Nephron progenitor cell (in vitro differentiated cells): ENCODE results near the gene GP2.

Experiments
- DNase-seq: peaks from one replicate; pipeline ENCODE4 v3.0.0; 2021
- H3K27ac Mint-ChIP-seq: 2 replicates; pipeline ENCODE4 v1.8.0; 2021; ENCODE audit warnings: mild to moderate bottlenecking, moderate library complexity, mixed read lengths
- H3K27me3 Mint-ChIP-seq: 2 replicates; pipeline ENCODE4 v1.8.0; 2021; ENCODE audit warnings: mild to moderate bottlenecking, low read depth, mixed read lengths; ENCODE audit not compliant: poor library complexity
- H3K36me3 Mint-ChIP-seq: 2 replicates; pipeline ENCODE4 v1.8.0; 2021; ENCODE audit warnings: low read depth, mixed read lengths
- H3K4me1 Mint-ChIP-seq: 2 replicates; pipeline ENCODE4 v1.8.0; 2021; ENCODE audit warnings: mixed read lengths
- H3K4me3 Mint-ChIP-seq: 2 replicates; pipeline ENCODE4 v1.8.0; 2021; ENCODE audit warnings: mild to moderate bottlenecking, moderate library complexity, mixed read lengths
- H3K9me3 Mint-ChIP-seq: 2 replicates; pipeline ENCODE4 v1.8.0; 2021; ENCODE audit warnings: mild to moderate bottlenecking, moderate library complexity, mixed read lengths
- TF ChIP-seq, protein P1 (sequence below): fragments of 200-600 bp; sonication (generic); IDR thresholded peaks from 2 replicates; pipeline ENCODE4 v1.5.0; 2021; ENCODE audit warnings: antibody characterized with exemption

Gene GP2

DNA sequence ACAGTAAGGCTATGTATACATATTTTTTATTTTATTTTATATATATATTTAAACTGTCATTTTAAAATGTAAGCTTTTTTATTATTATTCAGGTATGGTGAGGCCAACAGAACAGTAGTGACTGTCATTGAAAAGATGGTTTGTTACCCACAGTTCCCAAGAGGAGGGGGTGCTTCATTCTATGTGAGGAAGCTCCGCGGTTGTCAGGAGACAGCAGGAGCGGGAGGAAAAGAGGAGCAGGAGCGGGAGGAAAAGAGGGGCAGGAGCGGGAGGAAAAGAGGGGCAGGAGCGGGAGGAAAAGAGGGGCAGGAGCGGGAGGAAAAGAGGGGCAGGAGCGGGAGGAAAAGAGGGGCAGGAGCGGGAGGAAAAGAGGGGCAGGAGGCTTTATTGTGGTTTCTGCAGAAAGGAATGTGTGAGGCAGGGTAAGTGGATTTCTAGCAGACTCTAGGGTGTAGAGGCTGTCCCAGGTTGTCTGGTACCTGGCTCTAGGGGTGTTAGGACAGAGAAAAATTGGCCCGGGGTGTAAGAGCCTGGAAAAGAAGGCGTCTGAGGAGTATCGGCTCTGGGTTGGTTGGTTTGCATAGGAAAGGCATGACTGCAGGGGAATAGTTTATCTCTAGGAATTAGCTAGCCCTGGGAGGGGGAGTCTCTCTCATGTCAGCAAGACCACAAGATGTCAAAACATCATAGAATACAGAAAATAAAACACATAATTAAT, 64.0 kb downstream of the GP2 start:
- peaks cover 6% of the 10 kb centered on the region for H3K9me3 Mint-ChIP-seq
- TF ChIP-seq, protein P1, sequence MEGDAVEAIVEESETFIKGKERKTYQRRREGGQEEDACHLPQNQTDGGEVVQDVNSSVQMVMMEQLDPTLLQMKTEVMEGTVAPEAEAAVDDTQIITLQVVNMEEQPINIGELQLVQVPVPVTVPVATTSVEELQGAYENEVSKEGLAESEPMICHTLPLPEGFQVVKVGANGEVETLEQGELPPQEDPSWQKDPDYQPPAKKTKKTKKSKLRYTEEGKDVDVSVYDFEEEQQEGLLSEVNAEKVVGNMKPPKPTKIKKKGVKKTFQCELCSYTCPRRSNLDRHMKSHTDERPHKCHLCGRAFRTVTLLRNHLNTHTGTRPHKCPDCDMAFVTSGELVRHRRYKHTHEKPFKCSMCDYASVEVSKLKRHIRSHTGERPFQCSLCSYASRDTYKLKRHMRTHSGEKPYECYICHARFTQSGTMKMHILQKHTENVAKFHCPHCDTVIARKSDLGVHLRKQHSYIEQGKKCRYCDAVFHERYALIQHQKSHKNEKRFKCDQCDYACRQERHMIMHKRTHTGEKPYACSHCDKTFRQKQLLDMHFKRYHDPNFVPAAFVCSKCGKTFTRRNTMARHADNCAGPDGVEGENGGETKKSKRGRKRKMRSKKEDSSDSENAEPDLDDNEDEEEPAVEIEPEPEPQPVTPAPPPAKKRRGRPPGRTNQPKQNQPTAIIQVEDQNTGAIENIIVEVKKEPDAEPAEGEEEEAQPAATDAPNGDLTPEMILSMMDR: no peak
- peaks cover 8% of the 10 kb centered on the region for H3K27me3 Mint-ChIP-seq
- no peak overlapping the region for H3K27ac Mint-ChIP-seq
- H3K36me3 Mint-ChIP-seq: no peaks in the 10 kb centered on the region
- no peak overlapping the region for H3K4me3 Mint-ChIP-seq
- DNase-seq: no peak
- peaks cover 6% of the 10 kb centered on the region for H3K4me1 Mint-ChIP-seq

DNA sequence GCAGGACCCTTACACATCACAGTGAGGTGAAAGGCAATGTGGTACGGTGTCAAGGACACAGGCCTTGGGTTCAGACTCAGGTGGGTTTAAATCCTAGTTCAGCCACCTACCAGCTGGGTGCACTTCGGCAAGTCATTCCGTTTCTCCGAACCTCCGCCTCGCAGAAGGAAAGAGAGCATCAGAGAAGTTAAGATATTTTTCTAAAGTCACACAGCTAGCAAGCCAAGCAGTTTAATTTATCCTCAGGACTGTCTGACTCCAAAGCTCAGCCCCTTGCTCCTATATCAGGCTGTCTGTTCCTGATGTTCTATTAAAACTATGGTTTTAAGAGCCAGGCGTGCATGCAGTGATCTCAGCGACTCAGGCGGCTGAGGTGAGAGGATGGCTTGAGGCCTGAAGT, 65.1 kb downstream of the GP2 start:
- TF ChIP-seq, protein P1: no peak
- Mint-ChIP-seq H3K27ac (no peak overlapping the region), H3K36me3 (no peaks in the 10 kb centered on the region), H3K4me1 (peaks cover 6% of the 10 kb centered on the region), H3K9me3 (peaks cover 6% of the 10 kb centered on the region), H3K27me3 (peaks cover 8% of the 10 kb centered on the region), H3K4me3 (no peak overlapping the region)
- no peak for DNase-seq

DNA sequence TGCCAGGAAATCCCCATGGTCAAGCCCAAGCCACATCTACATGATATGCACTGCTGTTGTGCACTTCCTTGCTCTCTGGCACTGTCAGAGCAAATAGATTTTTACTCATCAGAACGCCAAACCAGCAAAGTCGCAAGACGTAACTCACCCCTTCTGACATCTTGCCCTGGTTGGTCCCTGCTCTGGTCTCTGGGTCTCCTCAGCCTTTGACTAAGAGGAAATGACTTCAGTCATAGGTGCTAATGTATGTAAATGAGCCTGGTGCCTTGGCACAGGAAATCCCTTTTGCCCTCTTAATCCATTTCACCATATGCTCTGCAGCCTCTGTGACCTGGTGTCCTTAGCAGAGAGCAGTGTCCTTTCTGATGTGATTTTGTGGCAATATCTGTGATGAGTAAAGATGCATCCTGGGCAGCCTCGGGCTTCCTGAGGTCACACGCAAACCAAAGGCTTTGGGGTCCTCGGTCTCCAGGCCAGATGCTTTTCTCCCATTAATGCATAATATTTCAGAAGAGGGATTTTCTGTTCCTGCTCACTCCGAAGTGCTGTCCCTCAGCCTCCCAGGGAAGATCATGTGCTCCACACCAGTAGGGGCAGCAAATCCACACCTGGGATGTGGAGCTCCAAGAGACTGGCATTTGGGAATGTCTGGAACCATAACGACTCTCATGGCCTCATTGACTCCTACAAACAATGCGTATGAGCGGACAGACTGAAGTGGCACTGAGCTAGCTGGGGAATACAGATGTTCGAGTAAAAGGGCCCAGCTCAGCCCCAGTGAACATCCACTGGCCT, 66.9 kb downstream of the GP2 start:
- H3K27me3 Mint-ChIP-seq: peaks cover 15% of the 10 kb centered on the region
- no peaks in the 10 kb centered on the region for H3K36me3 Mint-ChIP-seq
- H3K4me3 Mint-ChIP-seq: no peak overlapping the region
- no peak for DNase-seq
- no peak overlapping the region for H3K27ac Mint-ChIP-seq
- peaks cover 6% of the 10 kb centered on the region for H3K9me3 Mint-ChIP-seq
- TF ChIP-seq, protein P1: no peak
- peaks cover 6% of the 10 kb centered on the region for H3K4me1 Mint-ChIP-seq
